Measurements from ENCODE around the gene CLASRP. TPM values are rescaled to one million over a fixed set of nuclear protein-coding genes. Genes with fewer than 3 reads are reported as not detected.

CLASRP gene
- polyA plus RNA-seq, 1 experiment: 12.4 TPM

DNA sequence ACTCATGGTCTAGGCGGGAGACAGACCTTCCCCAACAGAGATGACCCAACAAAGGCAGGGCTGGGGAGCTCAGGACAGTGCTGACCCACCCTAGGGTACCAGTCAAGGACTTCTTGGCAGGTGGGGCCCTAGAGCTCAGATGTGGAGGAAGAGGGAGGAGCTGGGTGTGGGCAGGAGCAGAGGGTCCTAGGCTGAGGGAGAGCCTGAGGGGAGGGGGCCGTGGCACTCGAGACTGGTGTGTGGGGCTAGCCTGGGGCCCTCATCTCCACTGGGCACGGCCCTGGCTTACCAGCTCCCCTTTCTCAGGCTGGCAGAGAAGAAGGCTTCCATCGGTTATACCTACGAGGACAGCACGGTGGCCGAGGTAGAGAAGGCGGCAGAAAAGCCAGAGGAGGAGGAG is 18.6 kb downstream of the CLASRP start:
- ChIA-PET POLR2A (no interaction called here), CTCF (no interaction called here)
- Histone ChIP-seq H3K27ac (ENCODE audit: low read depth, low read length) (no peak overlapping the region), H3K27me3 (ENCODE audit: control insufficient read depth, insufficient read depth, low read length) (no peaks in the 10 kb centered on the region), H3K4me3 (ENCODE audit: low read depth, low read length) (no peak overlapping the region), H3K9me3 (ENCODE audit: control insufficient read depth, insufficient read depth, low read length) (no peaks in the 10 kb centered on the region)
- TF ChIP-seq, protein P1, sequence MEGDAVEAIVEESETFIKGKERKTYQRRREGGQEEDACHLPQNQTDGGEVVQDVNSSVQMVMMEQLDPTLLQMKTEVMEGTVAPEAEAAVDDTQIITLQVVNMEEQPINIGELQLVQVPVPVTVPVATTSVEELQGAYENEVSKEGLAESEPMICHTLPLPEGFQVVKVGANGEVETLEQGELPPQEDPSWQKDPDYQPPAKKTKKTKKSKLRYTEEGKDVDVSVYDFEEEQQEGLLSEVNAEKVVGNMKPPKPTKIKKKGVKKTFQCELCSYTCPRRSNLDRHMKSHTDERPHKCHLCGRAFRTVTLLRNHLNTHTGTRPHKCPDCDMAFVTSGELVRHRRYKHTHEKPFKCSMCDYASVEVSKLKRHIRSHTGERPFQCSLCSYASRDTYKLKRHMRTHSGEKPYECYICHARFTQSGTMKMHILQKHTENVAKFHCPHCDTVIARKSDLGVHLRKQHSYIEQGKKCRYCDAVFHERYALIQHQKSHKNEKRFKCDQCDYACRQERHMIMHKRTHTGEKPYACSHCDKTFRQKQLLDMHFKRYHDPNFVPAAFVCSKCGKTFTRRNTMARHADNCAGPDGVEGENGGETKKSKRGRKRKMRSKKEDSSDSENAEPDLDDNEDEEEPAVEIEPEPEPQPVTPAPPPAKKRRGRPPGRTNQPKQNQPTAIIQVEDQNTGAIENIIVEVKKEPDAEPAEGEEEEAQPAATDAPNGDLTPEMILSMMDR (IDR thresholded peaks at IDR 0.05; ENCODE audit: low read depth, low read length): no peak
- no peak for DNase-seq (ENCODE audit: low read depth, low spot score)

DNA sequence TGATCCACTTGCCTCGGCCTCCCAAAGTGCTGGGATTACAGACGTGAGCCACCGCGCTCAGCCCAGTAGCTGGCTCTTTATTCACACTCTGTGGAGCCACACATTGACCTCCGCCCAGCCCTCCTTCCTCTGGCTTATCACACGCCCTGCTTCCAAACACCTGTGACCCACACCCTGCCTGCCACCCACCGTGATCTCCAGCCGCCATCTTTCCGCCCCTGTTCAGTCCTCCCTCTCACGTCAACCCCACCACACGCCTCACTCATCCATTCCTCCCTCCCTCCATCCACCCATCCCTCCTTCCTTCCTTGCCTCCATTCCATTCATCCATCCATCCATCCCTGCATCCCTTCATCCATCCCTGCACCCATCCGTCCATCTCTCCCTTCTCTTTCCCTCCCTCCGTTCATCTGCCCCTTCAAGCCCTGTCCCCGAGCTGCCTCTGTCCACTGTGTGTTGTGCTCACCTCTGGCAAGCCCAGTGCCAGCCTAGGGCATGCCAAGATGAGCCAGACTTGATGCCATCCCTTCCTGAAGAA is 19.8 kb downstream of the CLASRP start:
- Histone ChIP-seq H3K27ac (ENCODE audit: low read depth, low read length) (peak overlapping the region; percentile 11), H3K4me3 (ENCODE audit: low read depth, low read length) (no peak overlapping the region), H3K9me3 (ENCODE audit: control insufficient read depth, insufficient read depth, low read length) (no peaks in the 10 kb centered on the region), H3K27me3 (ENCODE audit: control insufficient read depth, insufficient read depth, low read length) (no peaks in the 10 kb centered on the region)
- no peak for DNase-seq (ENCODE audit: low read depth, low spot score)
- TF ChIP-seq, protein P1 (IDR thresholded peaks at IDR 0.05; ENCODE audit: low read depth, low read length): no peak
- POLR2A ChIA-PET: interaction anchor here (1.1 kb wide), 1 partner anchor 19 kb away, joined by 3 read pairs; no protein-coding TSS in a partner anchor
- CTCF ChIA-PET: interaction anchor here (1.1 to 1.7 kb wide), 7 partner anchors 13 to 75 kb away, joined by 3 to 9 read pairs (median 5); partner anchors contain the start of gene ZNF296

DNA sequence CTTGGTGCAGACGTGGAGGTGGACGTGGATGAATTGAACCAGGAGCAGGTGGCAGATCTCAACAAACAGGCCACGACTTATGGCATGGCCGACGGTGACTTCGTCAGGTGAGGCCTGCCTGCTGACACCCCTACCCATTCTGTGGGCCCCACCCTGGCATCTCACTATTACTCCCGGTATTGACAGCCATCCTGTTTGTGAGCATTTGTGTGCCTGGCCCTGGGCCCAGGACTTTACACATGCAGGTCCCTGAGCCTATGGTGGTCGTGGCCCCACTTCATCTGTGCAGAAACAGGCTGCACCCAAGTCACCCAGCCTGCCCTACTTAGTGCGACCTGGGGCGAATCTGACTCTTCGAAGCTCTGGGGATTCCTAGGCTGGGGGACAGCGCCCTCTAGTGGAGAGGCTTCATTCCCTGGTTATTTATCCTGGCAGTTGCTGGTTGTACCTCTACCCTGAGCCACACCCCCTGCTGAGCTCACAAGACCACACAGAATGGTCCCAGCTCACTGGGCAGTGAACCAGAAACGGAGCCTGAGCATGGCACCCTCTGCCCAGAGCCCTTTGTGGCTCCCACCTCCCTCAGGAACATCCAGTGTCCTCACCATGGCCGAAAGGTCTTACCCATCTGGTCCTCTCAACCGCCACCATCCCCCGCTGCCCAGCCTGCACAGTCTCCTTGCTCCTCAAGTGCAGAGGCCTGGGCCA is 20.6 kb downstream of the CLASRP start:
- no peak overlapping the region for H3K4me3 ChIP-seq (ENCODE audit: low read depth, low read length)
- TF ChIP-seq, protein P1 (IDR thresholded peaks at IDR 0.05; ENCODE audit: low read depth, low read length): peak; percentile 86
- ChIA-PET CTCF (interaction anchor here (0.5 to 2.7 kb wide), 24 partner anchors 9 to 280 kb away, joined by 3 to 27 read pairs (median 5); partner anchors contain the start of genes CLASRP and ZNF296), POLR2A (interaction anchor here (0.7 to 1.1 kb wide), 2 partner anchors 10 to 19 kb away, joined by 3 read pairs; no protein-coding TSS in a partner anchor)
- H3K9me3 ChIP-seq (ENCODE audit: control insufficient read depth, insufficient read depth, low read length): no peaks in the 10 kb centered on the region
- no peaks in the 10 kb centered on the region for H3K27me3 ChIP-seq (ENCODE audit: control insufficient read depth, insufficient read depth, low read length)
- peak overlapping the region; percentile 11 for H3K27ac ChIP-seq (ENCODE audit: low read depth, low read length)
- peak; percentile 15 for DNase-seq (ENCODE audit: low read depth, low spot score)

DNA sequence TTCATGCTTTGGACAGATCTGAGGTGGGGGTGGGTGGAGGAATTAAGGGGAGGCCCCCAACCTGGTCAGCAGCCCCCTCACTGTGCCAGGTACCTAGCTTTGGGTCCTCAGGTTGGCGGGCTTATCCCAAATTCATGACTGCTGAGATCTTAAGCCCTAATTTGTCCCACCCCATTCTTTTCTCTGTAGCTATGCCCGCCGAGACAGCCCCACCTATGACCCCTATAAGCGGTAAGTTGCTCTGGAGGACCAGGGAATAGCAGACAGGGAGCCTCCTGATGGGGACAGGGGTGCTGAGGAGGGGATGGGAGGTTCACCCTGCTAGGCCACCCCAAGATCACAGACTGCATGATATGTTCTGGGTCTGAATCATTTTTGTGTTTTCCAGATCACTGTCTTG is 23.1 kb downstream of the CLASRP start:
- POLR2A ChIA-PET: no interaction called here
- H3K9me3 ChIP-seq (ENCODE audit: control insufficient read depth, insufficient read depth, low read length): no peaks in the 10 kb centered on the region; the same call in 1 of the 2 replicates
- CTCF ChIA-PET: interaction anchor here (1.1 to 1.2 kb wide), 2 partner anchors 15 to 277 kb away, joined by 3 to 4 read pairs; no protein-coding TSS in a partner anchor
- H3K4me3 ChIP-seq (ENCODE audit: low read depth, low read length): no peak overlapping the region
- TF ChIP-seq, protein P1 (IDR thresholded peaks at IDR 0.05; ENCODE audit: low read depth, low read length): no peak
- DNase-seq (ENCODE audit: low read depth, low spot score): no peak
- H3K27me3 ChIP-seq (ENCODE audit: control insufficient read depth, insufficient read depth, low read length): no peaks in the 10 kb centered on the region
- H3K27ac ChIP-seq (ENCODE audit: low read depth, low read length): no peak overlapping the region
